ENCODE data around the gene VPS52.

Gene VPS52

DNA sequence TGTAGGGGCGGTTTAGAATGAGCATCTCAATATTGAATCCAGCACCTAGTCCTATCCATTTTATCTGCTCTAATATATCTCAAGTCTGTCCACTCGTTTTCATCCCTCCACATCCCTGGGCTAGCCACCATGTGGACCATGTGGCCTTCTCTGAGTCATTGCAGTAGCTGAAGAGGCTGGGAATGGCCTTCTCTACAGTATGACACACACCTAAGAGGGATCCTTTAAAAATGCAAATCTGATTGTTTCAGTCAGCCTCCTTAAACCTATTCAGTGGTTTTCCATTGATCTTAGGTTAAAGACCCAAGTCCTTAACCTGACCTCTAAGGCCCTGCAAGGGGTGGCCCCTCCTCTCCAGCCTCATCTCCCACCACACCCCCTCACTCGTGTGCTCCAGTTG lies 54.0 kb downstream of the VPS52 start:
- H3K4me3 ChIP-seq (ENCODE audit: low read depth, low read length), result no peak overlapping the region
- TF ChIP-seq, protein P1, sequence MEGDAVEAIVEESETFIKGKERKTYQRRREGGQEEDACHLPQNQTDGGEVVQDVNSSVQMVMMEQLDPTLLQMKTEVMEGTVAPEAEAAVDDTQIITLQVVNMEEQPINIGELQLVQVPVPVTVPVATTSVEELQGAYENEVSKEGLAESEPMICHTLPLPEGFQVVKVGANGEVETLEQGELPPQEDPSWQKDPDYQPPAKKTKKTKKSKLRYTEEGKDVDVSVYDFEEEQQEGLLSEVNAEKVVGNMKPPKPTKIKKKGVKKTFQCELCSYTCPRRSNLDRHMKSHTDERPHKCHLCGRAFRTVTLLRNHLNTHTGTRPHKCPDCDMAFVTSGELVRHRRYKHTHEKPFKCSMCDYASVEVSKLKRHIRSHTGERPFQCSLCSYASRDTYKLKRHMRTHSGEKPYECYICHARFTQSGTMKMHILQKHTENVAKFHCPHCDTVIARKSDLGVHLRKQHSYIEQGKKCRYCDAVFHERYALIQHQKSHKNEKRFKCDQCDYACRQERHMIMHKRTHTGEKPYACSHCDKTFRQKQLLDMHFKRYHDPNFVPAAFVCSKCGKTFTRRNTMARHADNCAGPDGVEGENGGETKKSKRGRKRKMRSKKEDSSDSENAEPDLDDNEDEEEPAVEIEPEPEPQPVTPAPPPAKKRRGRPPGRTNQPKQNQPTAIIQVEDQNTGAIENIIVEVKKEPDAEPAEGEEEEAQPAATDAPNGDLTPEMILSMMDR (conservative IDR thresholded peaks at IDR 0.05; ENCODE audit: low read depth, low read length), result no peak
- no peak for DNase-seq (ENCODE audit: low read depth)

DNA sequence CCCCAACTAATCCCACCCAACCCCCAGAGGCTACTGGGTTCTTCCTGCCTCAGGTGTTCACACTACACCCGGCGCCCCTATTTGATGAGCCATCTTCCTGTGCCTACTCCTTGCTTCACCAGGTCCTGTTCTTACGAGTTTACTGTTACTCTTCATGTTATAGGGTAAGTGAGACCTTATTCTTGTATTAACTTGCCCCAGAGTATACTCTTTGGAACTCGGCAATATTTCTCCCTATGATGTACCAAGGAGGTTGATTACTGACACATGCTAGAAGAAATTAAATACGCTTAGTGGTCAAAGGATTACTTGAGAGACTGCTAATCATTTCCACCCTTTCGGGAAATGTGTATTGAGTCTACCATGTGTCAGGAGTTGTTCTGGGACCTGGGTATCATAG lies 54.4 kb downstream of the VPS52 start:
- DNase-seq (ENCODE audit: low read depth), result no peak
- H3K4me3 ChIP-seq (ENCODE audit: low read depth, low read length), result no peak overlapping the region
- TF ChIP-seq, protein P1 (conservative IDR thresholded peaks at IDR 0.05; ENCODE audit: low read depth, low read length), result no peak

DNA sequence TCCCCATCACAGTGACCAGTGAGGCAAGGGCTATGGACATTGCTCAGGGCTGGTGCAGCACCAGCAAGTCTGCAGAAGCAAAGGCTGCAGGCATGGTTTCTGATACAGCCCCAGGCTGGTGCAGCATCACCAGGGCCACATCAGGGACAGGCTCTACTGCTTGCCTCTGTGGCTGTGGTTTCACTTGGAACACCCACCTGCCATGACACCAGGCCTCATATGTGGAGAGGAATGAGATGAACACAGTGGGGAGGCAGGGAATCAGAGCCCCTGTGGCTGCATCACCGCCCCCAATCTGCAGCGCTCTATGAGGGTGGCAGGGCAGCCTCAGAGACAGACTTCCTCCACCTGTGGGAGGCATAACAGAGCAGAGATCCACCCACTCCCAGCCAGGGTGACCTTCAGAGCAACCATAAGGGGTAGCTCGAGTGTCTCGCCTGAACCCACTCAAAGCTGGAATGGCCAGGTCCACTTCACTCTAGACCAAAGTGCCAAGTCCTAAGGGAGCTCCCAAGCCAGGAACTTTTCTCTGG lies 55.5 kb downstream of the VPS52 start:
- no peak for DNase-seq (ENCODE audit: low read depth)
- H3K4me3 ChIP-seq (ENCODE audit: low read depth, low read length), result no peak overlapping the region
- TF ChIP-seq, protein P1 (conservative IDR thresholded peaks at IDR 0.05; ENCODE audit: low read depth, low read length), result no peak

DNA sequence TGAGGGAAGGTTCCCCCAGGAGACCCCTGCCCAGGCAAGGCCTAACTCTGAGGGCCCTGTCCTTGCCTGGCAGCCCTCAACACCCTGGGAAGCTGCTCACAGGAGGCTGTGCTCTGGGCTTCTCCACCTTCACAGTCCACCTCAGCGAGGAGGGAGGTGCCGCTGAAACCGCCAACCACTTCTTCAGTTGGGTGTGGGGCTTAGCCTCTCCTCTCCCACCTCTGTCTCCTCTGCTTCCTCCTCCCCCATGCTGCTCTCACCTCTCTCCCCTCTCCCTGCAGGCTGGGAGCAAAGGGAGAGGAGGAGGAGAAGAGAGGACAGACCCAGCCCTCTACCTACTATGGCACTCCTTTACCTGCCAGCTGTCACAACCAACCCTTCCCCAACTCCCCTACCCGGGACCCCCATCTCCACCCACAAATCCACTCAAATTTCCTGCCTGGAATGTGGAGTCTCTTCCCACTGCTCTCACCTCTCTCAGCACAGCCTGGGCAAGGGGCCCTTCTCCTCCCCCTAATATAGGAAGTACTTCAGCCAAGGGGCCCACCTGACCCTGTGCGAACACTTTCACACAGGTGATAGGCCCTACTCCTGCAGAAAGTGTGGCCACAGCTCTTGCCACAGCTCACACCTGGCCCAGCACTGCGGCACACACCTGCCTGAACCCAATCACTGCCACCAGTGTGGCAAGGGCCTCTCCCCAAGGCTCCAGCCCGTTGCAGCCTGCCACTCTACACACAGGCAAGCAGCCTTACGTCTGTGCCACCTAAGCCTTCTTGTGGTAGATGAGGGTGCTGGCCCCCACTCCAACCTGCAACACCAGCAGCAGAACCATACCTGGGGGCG lies 56.2 kb downstream of the VPS52 start:
- DNase-seq (ENCODE audit: low read depth), result no peak
- TF ChIP-seq, protein P1 (conservative IDR thresholded peaks at IDR 0.05; ENCODE audit: low read depth, low read length), result no peak

DNA sequence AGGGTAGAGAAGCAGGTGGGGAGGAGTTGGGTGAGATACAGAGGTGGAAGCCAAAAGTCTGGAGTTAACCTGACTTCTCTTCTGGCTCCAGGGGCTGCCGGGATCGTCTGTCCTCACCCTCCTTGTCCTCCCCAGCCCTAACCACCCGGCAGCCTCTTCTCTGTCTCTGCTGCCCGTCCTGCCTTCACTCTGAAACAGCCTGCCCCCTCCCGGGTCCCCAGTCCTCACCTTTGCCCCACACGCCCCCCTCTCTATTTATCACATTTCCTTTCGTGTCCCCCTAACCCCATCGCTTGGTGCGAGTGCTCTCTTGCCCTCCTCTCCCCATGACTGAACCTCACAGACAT lies 57.7 kb downstream of the VPS52 start:
- DNase-seq (ENCODE audit: low read depth), result no peak
- TF ChIP-seq, protein P1 (conservative IDR thresholded peaks at IDR 0.05; ENCODE audit: low read depth, low read length), result no peak
- H3K4me3 ChIP-seq (ENCODE audit: low read depth, low read length), result peak overlapping the region; percentile 60

More for the DNA sequence above, 56.2 kb downstream of the VPS52 start:
- H3K4me3 ChIP-seq (ENCODE audit: low read depth, low read length), result no peak overlapping the region

DNA sequence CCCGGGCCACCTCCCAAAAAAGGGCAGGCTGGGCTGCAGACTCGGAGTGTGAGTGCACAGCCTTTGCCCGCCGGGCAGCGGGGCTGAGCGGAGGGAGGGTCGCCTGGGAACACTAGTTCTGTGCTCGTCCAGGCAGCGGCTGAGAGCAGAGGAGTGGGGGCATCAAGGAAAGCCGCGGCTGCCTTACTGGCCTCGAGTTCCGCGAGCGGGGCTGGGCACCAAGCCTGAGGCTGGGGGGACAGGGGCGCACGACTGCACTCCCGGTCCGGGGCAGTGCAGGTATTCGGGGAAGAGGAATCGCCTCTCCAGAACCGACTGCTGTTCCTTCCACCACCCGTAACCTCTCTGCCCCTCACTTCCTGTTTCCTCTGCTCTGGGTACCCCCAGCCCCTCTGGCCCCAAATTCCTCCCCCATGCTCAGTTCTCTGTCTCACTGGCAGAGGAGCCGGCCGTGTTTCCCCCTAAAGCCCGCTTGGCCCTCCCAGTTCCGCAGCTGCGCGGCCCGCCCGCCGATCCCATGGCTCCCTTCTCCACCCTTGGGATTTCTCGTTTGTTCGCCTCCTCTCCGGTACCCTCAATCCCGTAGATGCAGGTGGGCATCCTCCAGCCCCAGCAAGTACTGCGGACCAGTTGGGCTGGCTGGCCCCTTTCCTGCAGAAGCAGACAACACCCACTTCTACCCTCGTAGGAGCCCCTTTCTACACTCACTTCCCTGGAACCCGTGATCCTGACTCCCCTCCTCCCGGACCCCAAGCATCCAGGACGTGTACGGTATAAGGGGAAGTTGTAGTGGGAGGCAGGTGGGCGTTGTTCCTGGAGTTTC lies 58.3 kb downstream of the VPS52 start:
- DNase-seq (ENCODE audit: low read depth), result no peak
- TF ChIP-seq, protein P1 (conservative IDR thresholded peaks at IDR 0.05; ENCODE audit: low read depth, low read length), result no peak
- peak overlapping the region; percentile 60 for H3K4me3 ChIP-seq (ENCODE audit: low read depth, low read length)

Measured in choroid plexus epithelial cell (primary cell).